H1 (cell line): ENCODE results near the gene BCAS2. TPM values are rescaled to one million over a fixed set of nuclear protein-coding genes. Genes with fewer than 3 reads are reported as not detected.

ENCODE experiments used
- CHD7 ChIP-seq: fragments of 300-600 bp; sonication (generic); IDR thresholded peaks from 2 replicates; pipeline ENCODE4 v1.7.1; 2012; ENCODE audit warnings: low read length, moderate library complexity, mild to moderate bottlenecking, inconsistent platforms; ENCODE audit not compliant: insufficient replicate concordance
- MAX ChIP-seq: IDR thresholded peaks from 2 replicates; pipeline ENCODE4 v1.6.1; 2012; ENCODE audit warnings: inconsistent platforms
- POU5F1 ChIP-seq: IDR thresholded peaks from 2 replicates; pipeline ENCODE4 v1.6.1; 2011; ENCODE audit warnings: low read depth, mild to moderate bottlenecking, low read length, moderate library complexity
- SIRT6 ChIP-seq: IDR thresholded peaks from one replicate; pipeline ENCODE4 v1.7.1; 2012; ENCODE audit warnings: low read length, inconsistent platforms
- polyA plus RNA-seq, 7 experiments: library from polyadenylated mRNA; depleted of rRNA in 3 of 7; stranded (reverse) in 5 of 7; unstranded in 2 of 7; fragments of >200 nt in 5 of 7; fragments of 200-250 nt in 2 of 7; gene quantifications; 1 replicate in 5 of 7; 2 replicates in 1 of 7; 4 replicates in 1 of 7; pipeline versions ENCODE4 v1.2.1 to v1.2.3, GENCODE V29; 2011 to 2013; ENCODE audit warnings: missing spikeins in 2 of 7, mixed read lengths in 2 of 7
- total RNA-seq: library from RNA; stranded (reverse); fragmentation: NEBNext Ultra II Directional; extraction: Animal tissue kit (Norgen Biotek cat#: 25700); gene quantifications from 2 replicates; pipeline ENCODE4 v1.2.1, GENCODE V29; 2021

BCAS2 gene
- total and polyA plus RNA-seq, 2 of the 8 experiments (the other 6 are each of a cell fraction or from before 2014, with no cell fraction given) = 18.0 to 52.2 TPM

GRCh38 chr1:114589122-114589521 is 7.7 kb upstream of the BCAS2 start (continued):
- TF ChIP-seq CHD7 = no peak
- no peak for TF ChIP-seq SIRT6
- no peak for TF ChIP-seq MAX
- no peak for TF ChIP-seq POU5F1
